Heart right ventricle (tissue), 16 donors: ENCODE measurements around the gene SIRT7. TPM values are rescaled to one million over a fixed set of nuclear protein-coding genes. Genes with fewer than 3 reads are reported as not detected.

Experiments
- ATAC-seq, 8 donors: fragments of 200-7000 bp; cut with Tn5 transposase; one replicate each; pipeline ENCODE4 v1.9.1; 2020; ENCODE audit warnings: mild to moderate bottlenecking in 8 of 8, moderate library complexity in 8 of 8, moderate number of reproducible peaks in 1 of 8
- DNase-seq, 2 donors: peaks; one replicate each; pipeline ENCODE4 v3.0.0-alpha.2; 2020
- H3K27ac ChIP-seq, 10 donors: fragments of 200-600 bp; sonication (generic) in 2 of 10; one replicate each; pipeline versions ENCODE4 v1.5.0 to v1.8.0; 2020 to 2022; ENCODE audit warnings: mild to moderate bottlenecking in 3 of 10
- H3K27me3 ChIP-seq, 7 donors: fragments of 200-600 bp; one replicate each; pipeline ENCODE4 v1.8.0; 2021 to 2022; ENCODE audit warnings: mild to moderate bottlenecking in 2 of 7
- H3K36me3 ChIP-seq, 9 donors: fragments of 200-600 bp; sonication (generic) in 1 of 9; one replicate each; pipeline versions ENCODE4 v1.5.0 to v1.8.0; 2020 to 2022; ENCODE audit warnings: mild to moderate bottlenecking in 2 of 9
- H3K4me1 ChIP-seq, 9 donors: fragments of 200-600 bp; sonication (generic) in 1 of 9; one replicate each; pipeline versions ENCODE4 v1.5.0 to v1.8.0; 2020 to 2022; ENCODE audit warnings: mild to moderate bottlenecking in 4 of 9
- H3K4me3 ChIP-seq, 10 donors: fragments of 200-600 bp; sonication (generic) in 2 of 10; one replicate each; pipeline versions ENCODE4 v1.5.0 to v1.8.0; 2020 to 2022; ENCODE audit warnings: mild to moderate bottlenecking in 7 of 10, moderate library complexity in 2 of 10
- H3K9me3 ChIP-seq, 11 donors: fragments of 200-600 bp in 10 of 11; sonication (generic) in 2 of 11; one replicate each; pipeline versions ENCODE4 v1.5.0 to v1.8.0; 2013 to 2022; ENCODE audit warnings: mild to moderate bottlenecking in 2 of 11, control low read depth in 1 of 11, moderate library complexity in 1 of 11
- WGBS, 2 donors: extraction: QIAGEN DNeasy Blood & Tissue Kit; methylation state at CpG; one replicate each; pipeline ENCODE4 v1.1.7; 2013; ENCODE audit warnings: inconsistent platforms in 1 of 2; 5-methylcytosine and 5-hydroxymethylcytosine counted together
- intact Hi-C, 10 donors: fragments of 100-400 bp; cut with DNase I; formaldehyde crosslinking; loops; one replicate each; pipeline versions ENCODE4 v1.11.1 to v1.14.2; 2022
- polyA plus RNA-seq, 2 donors: library from polyadenylated mRNA; stranded (reverse); fragments of 200-250 nt; gene quantifications; one replicate each; pipeline ENCODE4 v1.2.3, GENCODE V29; 2013
- total RNA-seq, 10 donors: library from RNA; stranded (reverse); fragmentation: NEBNext Ultra II Directional in 3 of 10; extraction: Animal tissue kit (Norgen Biotek cat#: 25700) in 3 of 10; gene quantifications; one replicate each; pipeline versions ENCODE4 v1.2.1 to v1.2.4, GENCODE V29; 2021 to 2023
- TF ChIP-seq, protein P1 (sequence below), 9 donors: fragments of 200-600 bp; sonication (generic) in 2 of 9; IDR thresholded peaks; one replicate each; pipeline versions ENCODE4 v1.5.0 to v1.8.0; 2021 to 2022; ENCODE audit warnings: antibody characterized with exemption in 9 of 9, mild to moderate bottlenecking in 5 of 9, moderate library complexity in 1 of 9
- donor health status: Arrhythmogenic right ventricular cardiomyopathy.
- donor health status: ischemic (EF 13 %, LVEDD 7.1; RV severe dilation, severe dysfunction).
- donor health status: healthy with polysubstance abuse.
- donor health status: DM: no; HTN: yes; CAD: no.
- donor health status: DM: no; HTN: no; CAD: no.
- donor health status: ischemic (EF 25% LVEDD 6.9; RV normal size, moderate dysfunction).
- donor health status: ischemic (EF 25% LVEDD 5.7; RV mildly dilated, moderate dysfunction).
- donor health status: healthy.
- donor health status: DM: yes; HTN: yes; CAD: no.
- donor health status: Ischemic cardiomyopathy.
- donor health status: ischemic (EF 35%, LVEDD 5.7; RV mildly dilated, moderate dysfunction).
- donor health status: nonischemic (EF 11% LVEDD 7.7; RV severe dilation, severe dysfunction).
- donor health status: DM: yes; HTN: yes; CAD: no.
- donor health status: PGD.
- donor health status: ischemic (EF 29% LVEDD 5.4; RV normal size, mild dysfunction).
- donor health status: nonischemic (EF 23%, LVEDD 6.1; RV moderate dilation, normal function).

Gene SIRT7
- total and polyA plus RNA-seq, 12 donors, result 4.4 to 15.7 (median 6.2) TPM

DNA sequence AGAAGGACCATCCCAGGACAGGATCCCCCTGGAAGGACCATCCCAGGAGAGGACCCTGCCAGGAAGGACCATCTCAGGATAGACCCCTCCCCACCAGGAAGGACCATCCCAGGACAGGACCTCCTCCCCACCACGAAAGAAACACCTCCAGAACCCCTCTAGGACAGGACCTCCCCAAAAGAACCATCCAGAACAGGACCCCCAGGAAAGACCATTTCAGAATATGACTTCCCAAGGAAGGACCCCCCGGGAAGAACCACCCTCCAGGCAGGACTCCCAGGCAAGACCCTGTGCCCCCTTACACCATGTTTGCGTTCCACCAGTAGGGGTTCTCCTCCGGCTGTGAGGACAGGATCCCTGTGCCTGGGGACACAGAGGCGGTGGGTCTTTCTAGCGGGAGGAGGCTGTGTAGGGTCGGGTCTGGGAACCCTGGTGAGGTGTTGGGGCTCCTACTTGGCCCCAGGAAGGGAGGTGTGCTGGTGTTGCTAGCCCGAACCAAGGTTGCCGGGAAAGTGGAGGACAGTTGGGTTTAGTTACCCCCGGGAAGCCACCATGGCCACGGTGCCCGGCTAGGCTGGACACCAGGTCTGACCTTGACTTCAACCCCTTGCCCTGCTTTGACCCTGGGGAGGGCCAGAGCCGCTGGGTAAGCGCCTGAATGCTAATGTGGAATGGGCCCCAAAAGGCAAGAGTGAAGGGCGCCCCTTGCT is 40.8 kb upstream of the SIRT7 start:
- peak overlapping the region in 3 of 10 donors; percentile 29 to 40 (median 37) for H3K4me3 ChIP-seq
- TF ChIP-seq, protein P1, sequence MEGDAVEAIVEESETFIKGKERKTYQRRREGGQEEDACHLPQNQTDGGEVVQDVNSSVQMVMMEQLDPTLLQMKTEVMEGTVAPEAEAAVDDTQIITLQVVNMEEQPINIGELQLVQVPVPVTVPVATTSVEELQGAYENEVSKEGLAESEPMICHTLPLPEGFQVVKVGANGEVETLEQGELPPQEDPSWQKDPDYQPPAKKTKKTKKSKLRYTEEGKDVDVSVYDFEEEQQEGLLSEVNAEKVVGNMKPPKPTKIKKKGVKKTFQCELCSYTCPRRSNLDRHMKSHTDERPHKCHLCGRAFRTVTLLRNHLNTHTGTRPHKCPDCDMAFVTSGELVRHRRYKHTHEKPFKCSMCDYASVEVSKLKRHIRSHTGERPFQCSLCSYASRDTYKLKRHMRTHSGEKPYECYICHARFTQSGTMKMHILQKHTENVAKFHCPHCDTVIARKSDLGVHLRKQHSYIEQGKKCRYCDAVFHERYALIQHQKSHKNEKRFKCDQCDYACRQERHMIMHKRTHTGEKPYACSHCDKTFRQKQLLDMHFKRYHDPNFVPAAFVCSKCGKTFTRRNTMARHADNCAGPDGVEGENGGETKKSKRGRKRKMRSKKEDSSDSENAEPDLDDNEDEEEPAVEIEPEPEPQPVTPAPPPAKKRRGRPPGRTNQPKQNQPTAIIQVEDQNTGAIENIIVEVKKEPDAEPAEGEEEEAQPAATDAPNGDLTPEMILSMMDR (IDR thresholded peaks at IDR 0.05), result no peak
- H3K4me1 ChIP-seq, result peaks cover 0 to 24% (median 13%) of the 10 kb centered on the region in 9 donors
- intact Hi-C loops, result loop anchor here in 9 of 10 donors (1.0 to 10.0 kb wide), 7 partner anchors 59 to 199 kb away; no protein-coding TSS in a partner anchor
- ATAC-seq (no peak), DNase-seq (no peak)
- H3K9me3 ChIP-seq, result no peaks in the 10 kb centered on the region
- 55 to 63% methylated on average over 15 of the region's 15 CpGs for WGBS, 2 donors
- peaks cover 33 to 77% (median 66%) of the 10 kb centered on the region in 7 donors for H3K27me3 ChIP-seq
- no peaks in the 10 kb centered on the region for H3K36me3 ChIP-seq
- H3K27ac ChIP-seq, result no peak overlapping the region

DNA sequence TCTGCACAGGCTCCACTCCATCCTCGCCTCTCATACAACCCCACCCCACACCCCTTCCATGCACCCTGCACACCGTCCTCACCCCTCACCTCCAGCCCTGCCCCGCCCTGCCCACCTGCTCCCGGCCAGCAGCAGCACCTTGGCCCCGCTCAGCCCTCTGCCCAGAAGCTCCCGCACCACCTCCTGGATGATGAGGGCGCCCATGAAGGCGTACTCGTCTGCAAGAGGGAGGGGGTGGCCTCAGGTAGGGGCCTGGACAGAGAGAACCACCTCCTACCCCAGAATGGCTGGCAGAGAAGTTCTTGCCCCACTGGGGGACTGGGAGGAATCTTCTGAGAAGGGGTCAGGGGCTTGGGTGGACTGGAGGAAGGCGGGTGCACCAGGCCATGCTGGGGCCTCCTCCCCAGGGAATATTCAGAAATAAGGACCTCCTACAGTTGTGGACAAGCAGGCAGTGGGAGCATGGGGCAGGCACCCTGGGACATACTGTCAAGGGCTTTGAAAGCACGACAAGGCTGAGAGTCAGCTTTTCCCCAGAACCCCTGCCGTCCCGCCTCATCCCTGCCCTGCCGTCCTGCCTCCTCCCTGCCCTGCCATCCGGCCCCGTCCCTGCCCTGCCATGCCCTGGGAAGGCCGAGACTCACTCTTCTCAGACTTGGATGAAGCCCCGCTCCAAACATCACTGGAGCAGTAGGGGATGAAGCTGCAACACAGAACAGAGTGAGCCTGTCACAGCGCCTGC is 39.9 kb upstream of the SIRT7 start:
- Histone ChIP-seq H3K27ac (no peak overlapping the region), H3K4me1 (peaks cover 0 to 24% (median 13%) of the 10 kb centered on the region in 9 donors), H3K9me3 (peaks cover 0 to 3% (median 0%) of the 10 kb centered on the region in 11 donors), H3K4me3 (no peak overlapping the region), H3K27me3 (peaks cover 32 to 68% (median 57%) of the 10 kb centered on the region in 7 donors), H3K36me3 (no peaks in the 10 kb centered on the region)
- 77 to 86% methylated on average over 19 of the region's 19 CpGs for WGBS, 2 donors
- intact Hi-C loops, result loop anchor here in 7 of 10 donors (2.0 to 10.0 kb wide), 6 partner anchors 59 to 199 kb away; no protein-coding TSS in a partner anchor
- no peak for DNase-seq
- TF ChIP-seq, protein P1 (IDR thresholded peaks at IDR 0.05), result no peak
- no peak for ATAC-seq

DNA sequence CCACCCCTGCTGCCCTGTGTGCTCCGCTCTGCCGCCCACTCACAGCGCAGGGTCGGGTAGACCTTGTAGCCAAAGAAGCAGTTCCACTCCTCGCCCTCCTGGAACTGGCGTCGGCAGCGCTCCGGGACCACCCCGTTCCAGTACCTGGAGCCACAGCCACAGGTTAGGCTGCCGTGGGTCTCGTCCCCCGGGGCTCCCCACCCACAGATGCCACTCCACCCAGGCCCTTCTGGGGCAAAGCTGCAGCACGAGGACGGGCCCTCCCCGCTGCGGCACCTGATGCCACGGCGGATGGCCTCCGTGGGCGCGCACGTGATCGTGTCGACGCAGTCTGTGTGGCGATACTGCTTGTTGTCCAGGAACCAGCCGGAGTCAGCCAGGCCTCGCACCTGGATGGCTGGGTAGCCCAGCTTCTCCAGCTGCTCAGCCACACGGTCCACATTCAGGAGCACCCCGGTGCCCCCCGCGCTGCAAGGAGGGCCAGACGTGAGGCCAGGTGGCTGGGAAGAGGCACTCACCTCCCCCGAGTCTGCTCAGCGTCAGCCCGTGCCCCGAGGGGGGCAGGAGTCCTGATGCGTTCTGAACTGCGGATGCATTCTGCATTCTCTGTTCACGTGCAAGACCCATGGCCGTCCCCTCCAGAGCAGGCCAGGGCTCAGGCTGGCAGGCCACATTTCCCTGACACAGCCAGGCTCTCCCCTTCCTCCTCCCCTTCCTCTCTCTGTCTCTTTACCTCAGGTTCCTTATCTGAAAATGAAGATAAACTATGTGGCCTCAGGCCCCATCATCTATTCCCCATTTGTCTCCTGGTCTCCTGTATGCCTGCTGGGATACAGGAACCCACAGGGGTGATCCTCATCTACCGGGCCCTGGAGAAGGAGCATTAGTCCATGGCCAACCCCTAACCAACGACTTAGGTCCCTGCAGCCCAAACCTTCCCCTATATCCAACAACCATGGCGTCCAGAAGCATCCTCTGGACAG is 38.9 kb upstream of the SIRT7 start:
- intact Hi-C loops, result loop anchor here in 6 of 10 donors (5.0 to 10.0 kb wide), 4 partner anchors 60 to 200 kb away; no protein-coding TSS in a partner anchor
- TF ChIP-seq, protein P1 (IDR thresholded peaks at IDR 0.05), result no peak
- Histone ChIP-seq H3K36me3 (no peaks in the 10 kb centered on the region), H3K4me3 (no peak overlapping the region), H3K4me1 (peaks cover 0 to 19% (median 13%) of the 10 kb centered on the region in 9 donors), H3K9me3 (peaks cover 0 to 3% (median 0%) of the 10 kb centered on the region in 11 donors), H3K27me3 (peaks cover 28 to 58% (median 47%) of the 10 kb centered on the region in 7 donors), H3K27ac (no peak overlapping the region)
- DNase-seq (no peak), ATAC-seq (no peak)
- 77% methylated on average over 45 of the region's 45 CpGs for WGBS, 2 donors
